Measurements from ENCODE around the gene PUM1.

Gene PUM1

GRCh38 chr1:31027693-31028526 lies 37.6 kb downstream of the PUM1 start:
- no peak for DNase-seq (ENCODE audit: low read depth in 2 of 2)

- DNase-seq (ENCODE audit: low read depth in 2 of 2), result no peak
These were observed 43.3 kb downstream of the PUM1 start for GRCh38 chr1:31022259-31022658.

GRCh38 chr1:31020007-31020790 lies 45.3 kb downstream of the PUM1 start:
- no peak for DNase-seq (ENCODE audit: low read depth in 2 of 2)

- no peak for DNase-seq (ENCODE audit: low read depth in 2 of 2)
These were observed 46.1 kb downstream of the PUM1 start for GRCh38 chr1:31019401-31019800.

GRCh38 chr1:31016868-31017267 lies 48.6 kb downstream of the PUM1 start:
- DNase-seq (ENCODE audit: low read depth in 2 of 2), result no peak

GRCh38 chr1:31013187-31013864 lies 52.2 kb downstream of the PUM1 start:
- DNase-seq (ENCODE audit: low read depth in 2 of 2), result no peak

- no peak for DNase-seq (ENCODE audit: low read depth in 2 of 2)
These were observed 53.1 kb downstream of the PUM1 start for GRCh38 chr1:31012210-31012924.

- no peak for DNase-seq (ENCODE audit: low read depth in 2 of 2)
These were observed 53.8 kb downstream of the PUM1 start for GRCh38 chr1:31011719-31012118.

GRCh38 chr1:31010086-31010989 lies 55.2 kb downstream of the PUM1 start:
- peak in 1 of 2 donors; percentile 7 for DNase-seq (ENCODE audit: low read depth in 2 of 2)

- DNase-seq (ENCODE audit: low read depth in 2 of 2), result no peak
These were observed 58.0 kb downstream of the PUM1 start for GRCh38 chr1:31007462-31007991.

GRCh38 chr1:31006747-31007146 lies 58.8 kb downstream of the PUM1 start:
- no peak for DNase-seq (ENCODE audit: low read depth in 2 of 2)

- no peak for DNase-seq (ENCODE audit: low read depth in 2 of 2)
These were observed 59.8 kb downstream of the PUM1 start for GRCh38 chr1:31005617-31006166.

- DNase-seq (ENCODE audit: low read depth in 2 of 2), result no peak
These were observed 60.3 kb downstream of the PUM1 start for GRCh38 chr1:31005198-31005597.

- DNase-seq (ENCODE audit: low read depth in 2 of 2), result no peak
These were observed 61.3 kb downstream of the PUM1 start for GRCh38 chr1:31004231-31004621.

GRCh38 chr1:31003613-31004230 lies 61.8 kb downstream of the PUM1 start:
- no peak for DNase-seq (ENCODE audit: low read depth in 2 of 2)

GRCh38 chr1:31000301-31000700 lies 65.2 kb downstream of the PUM1 start:
- no peak for DNase-seq (ENCODE audit: low read depth in 2 of 2)

- DNase-seq (ENCODE audit: low read depth in 2 of 2), result no peak
These were observed 66.6 kb downstream of the PUM1 start for GRCh38 chr1:30998887-30999286.

GRCh38 chr1:30998171-30998570 lies 67.3 kb downstream of the PUM1 start:
- no peak for DNase-seq (ENCODE audit: low read depth in 2 of 2)

- no peak for DNase-seq (ENCODE audit: low read depth in 2 of 2)
These were observed 68.0 kb downstream of the PUM1 start for GRCh38 chr1:30997463-30998057.
